Activated CD4-positive, alpha-beta T cell treated with anti-CD3 and anti-CD28 coated beads, Interleukin-2, amount 50 U/mL, for 1 hour (primary cell): ENCODE data around the gene STAM2.
A peak's percentile ranks its signal among the peaks of the same experiment; 100 is the strongest.
"Not testable (repeated sequence)": the region's sequence is repeated elsewhere in the genome, so short reads cannot be mapped to it uniquely, and the experiment has no call there.

Source experiments
- DNase-seq: peaks from one replicate; pipeline ENCODE4 v3.0.0-alpha.2; 2020

Gene STAM2

DNA sequence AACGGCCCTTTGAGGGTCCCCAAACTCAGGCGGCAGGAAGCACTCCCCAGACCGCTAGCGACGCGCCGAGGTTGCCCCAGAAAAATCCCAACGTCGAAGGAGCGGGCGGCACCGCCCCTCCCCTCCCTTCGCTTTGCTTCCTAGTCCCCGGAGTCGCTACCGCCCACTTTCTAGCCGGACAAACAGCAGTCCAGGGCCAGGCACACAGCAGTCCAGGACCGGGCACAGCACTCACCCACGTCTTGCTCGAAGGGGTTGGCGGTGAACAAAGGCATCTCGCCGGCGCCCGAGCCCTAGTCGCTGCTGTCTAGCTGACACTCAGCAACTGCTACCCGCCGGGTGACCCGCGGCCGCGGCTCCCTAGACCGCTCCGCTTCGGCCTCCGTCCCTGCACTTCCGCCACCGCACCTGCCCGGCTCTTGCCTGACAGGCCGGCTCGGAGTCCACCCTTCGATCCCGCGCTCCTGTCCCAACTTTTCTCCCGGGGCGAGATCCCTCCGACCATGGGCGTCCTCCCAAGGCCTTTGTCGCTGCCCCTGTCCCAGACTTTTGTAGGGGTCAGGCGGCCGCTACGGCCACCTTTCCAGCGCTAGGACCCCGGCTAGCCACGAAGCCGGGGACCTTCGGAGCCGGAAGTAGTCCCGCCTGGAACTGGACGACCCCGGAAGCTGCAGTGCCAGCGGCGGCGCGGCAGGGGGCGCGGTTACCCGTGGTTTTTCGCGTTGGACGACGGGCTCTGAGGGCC is at the start of gene STAM2:
Gene STAM2 (minus strand): TSS at position 396 of the 745 bp plus-strand sequence. CDS start 121 bp downstream, at position 275.
- DNase-seq, result peak; percentile 93

DNA sequence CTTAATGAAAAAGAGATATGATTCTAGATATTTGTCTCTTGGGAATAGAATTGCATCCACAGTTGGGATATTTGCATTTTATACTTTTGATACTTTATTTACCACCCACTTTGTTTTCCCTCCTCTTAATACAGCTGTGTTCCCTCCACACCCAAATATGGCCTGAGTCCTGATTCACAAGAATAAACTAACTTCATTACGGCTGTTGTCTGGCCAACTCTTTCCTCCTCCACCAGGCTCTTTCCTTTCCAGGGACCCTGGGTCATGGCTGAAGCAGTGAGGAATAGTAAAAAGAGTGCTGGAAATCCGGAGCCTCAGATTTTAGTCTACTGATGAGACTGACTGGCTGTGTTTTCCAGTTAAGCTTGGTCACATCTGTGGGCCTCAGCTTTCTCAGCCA is 48.4 kb upstream of the STAM2 start:
- no peak for DNase-seq

DNA sequence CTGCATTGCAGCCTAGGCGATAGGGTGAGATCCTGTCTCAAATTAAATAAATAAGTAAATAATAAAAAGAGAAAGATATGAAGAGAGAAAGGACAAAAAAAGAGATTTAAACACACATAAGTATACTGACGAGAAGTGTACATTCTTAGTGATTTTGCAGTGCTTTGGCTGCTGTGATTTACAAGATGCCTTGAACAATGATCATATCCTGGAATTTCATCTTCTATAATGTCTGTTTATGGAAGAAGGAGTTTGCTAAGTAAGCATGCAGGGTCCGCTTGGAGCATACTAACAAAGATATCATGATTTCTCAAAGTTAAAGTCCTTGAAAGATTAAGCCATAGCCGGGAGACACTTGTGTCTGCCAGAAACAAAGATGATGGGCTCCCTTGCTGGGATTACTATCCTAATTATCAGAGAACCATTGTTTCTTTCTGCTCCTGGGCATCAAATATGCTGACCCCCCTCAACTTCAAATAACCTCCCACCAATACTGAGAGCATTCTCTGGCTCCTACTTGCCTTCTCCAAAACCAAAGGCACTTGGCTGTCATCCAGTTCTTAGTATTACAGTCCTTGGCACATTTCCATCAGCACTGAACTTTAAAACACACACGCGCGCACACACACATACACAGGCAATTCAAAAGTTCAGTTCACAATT is 47.5 kb upstream of the STAM2 start:
- no peak for DNase-seq

DNA sequence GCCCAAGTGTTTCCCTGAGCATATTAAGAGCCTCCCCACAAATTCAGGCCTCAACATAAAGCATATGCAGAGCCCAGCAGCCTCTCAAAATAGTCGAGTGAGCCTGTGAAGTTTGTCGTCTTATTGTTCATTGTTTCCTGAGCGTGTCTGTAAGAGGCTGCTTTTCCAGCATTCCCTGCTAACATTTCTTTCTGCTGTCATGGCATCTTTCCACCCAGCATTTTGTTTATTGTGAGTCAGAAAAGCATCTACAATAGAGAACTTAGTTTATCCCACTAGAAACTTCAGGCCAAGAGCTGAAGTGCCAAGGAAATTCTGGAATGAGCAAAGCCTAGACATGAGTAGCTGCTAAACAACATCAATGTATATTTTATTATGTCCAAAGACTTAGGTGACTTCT is 46.3 kb upstream of the STAM2 start:
- no peak for DNase-seq

DNA sequence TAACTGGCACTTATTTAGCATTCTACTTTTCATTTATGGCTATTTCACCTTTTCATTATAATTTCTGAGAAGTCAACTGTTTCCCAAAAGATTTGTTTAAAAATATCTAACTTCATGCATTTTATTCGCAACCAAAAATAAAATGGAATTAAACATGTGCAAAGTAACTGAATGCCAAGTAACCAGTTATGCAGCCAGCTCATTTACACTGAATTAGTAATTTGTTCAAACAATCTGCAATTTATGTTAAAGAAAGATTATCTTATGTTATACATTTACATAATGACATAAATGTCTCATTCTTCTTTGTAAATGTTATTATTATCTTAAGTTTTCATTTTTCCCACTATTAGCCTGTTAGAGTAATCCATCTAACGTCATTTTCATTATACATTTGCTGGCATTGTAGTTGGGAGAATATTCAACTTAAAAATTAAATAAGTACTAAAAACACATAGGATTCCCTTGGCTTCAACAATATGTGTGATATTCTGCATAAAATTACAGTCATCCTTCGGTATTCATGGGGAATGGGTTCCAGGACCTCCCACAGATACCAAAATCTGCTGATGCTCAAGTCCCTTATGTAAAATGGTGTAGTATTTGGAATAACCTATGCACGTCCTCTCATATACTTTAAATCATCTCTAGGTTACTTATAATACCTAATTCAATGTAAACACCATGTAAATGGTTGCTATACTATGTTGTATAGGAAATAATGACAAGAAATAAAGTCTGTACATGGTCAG is 43.7 kb upstream of the STAM2 start:
- no peak for DNase-seq

DNA sequence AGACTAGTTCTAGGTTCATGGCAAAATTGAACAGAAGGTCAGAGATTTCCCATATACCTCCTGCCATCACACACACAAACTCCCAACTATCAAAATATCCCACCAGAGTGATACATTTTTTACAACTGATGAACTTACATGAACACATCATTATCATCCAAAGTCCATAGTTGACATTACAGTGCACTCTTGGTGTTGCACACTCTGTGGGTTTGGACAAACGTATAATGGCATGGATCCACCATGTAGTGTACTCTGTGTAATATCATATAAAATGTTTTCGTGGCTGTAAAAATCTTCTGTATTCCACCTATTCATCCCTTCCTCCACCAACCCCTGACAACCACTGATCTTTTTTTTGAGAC is 25.9 kb upstream of the STAM2 start:
- DNase-seq, result no peak

DNA sequence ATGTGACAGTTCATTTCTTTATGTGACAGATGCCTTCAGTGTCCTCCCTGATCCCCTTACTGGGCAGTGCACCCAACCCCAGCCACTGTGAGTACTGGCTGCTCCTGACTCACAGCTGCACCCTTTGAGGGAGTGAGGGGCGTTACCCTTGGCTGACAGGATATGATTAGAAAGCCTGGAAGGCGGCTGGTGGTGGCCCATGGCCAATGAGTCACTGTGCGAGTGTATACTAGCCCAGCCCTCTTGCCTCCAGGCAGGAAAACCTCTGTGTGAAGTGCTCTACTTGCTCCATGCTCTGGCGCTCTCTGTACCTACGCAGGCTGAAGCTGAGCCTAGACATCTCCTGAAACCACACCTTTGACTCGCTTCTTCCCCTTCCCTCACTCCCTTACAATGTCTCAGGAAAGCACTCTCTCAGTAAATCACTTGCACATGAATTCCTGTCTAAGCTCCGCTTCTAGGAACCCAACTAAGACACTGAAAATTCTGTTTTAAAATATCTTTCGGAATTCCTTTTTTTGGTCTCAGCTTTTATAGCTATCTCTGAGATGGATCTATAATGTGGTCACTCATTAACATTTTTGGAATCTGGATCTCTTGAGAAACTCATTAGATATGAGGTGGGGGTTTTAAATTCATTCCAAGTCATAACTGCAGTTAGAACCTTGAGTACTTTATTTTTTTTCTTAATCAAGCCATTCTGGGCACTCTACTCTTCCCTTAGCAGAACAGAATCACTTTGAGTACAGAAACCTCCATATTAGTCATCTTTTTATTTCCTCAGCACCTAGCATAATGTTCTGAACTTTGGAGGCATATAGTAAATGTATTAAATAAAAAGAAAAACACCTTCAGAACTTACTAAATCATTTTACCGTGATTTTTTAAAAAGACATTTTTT is 25.3 kb upstream of the STAM2 start:
- no peak for DNase-seq

DNA sequence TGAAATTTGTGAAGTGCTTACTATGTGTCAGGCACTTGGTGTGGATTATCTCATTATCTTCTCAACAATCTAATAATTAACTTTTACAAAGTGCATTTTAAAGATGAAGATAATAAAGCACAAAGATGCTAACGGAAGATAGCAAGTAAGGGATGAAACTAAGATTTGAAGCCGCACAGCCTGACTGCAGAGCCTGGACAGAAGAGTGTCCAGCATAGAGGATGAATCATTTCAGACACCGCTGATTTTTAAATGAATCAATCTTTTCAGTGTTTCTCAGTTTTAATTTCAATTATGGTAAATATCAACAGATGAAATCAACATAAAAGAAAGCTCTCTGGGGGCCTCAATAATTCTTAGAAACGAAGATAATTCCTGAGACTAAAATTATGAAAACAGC is 24.5 kb upstream of the STAM2 start:
- no peak for DNase-seq

DNA sequence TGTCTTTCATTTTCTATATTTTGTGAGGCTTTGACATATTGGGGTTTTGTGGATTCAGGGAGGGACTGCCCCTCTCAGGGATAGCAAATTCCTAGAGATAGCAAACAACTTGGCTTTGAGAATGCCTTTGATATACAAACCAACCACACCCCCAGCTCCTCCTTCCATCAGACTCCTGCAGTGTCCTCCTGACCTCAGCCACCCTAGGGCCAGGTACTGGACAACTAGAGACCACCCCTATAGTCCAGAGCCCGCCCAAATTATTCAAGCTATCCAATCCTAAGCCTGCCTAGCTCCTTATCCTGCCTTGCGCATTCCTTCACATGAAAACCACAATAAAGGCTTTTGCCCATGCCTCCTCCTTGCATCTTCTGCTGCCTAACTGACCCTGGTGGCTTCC is 22.9 kb upstream of the STAM2 start:
- no peak for DNase-seq

DNA sequence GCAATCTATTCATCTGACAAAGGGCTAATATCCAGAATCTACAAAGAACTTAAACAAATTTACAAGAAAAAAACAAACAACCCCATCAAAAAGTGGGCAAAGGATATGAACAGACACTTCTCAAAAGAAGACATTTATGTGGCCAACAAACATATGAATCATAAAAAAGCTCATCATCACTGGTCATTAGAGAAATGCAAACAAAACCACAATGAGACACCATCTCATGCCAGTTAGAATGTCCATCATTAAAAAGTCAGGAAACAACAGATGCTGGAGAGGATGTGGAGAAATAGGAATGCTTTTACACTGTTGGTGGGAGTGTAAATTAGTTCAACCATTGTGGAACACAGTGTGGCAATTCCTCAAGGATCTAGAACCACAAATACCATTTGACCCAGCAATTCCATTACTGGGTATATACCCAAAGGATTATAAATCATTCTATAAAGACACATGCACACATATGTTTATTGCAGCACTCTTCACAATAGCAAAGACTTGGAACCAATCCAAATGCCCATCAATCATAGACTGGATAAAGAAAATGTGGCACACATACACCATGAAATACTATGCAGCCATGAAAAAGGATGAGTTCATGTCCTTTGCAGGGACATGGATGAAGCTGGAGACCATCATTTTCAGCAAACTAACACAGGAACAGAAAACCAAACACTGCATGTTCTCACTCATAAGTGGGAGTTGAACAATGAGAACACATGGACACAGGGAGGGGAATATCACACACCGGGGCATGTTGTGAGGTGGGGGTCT is 22.1 kb upstream of the STAM2 start:
- not testable (repeated sequence) for DNase-seq

DNA sequence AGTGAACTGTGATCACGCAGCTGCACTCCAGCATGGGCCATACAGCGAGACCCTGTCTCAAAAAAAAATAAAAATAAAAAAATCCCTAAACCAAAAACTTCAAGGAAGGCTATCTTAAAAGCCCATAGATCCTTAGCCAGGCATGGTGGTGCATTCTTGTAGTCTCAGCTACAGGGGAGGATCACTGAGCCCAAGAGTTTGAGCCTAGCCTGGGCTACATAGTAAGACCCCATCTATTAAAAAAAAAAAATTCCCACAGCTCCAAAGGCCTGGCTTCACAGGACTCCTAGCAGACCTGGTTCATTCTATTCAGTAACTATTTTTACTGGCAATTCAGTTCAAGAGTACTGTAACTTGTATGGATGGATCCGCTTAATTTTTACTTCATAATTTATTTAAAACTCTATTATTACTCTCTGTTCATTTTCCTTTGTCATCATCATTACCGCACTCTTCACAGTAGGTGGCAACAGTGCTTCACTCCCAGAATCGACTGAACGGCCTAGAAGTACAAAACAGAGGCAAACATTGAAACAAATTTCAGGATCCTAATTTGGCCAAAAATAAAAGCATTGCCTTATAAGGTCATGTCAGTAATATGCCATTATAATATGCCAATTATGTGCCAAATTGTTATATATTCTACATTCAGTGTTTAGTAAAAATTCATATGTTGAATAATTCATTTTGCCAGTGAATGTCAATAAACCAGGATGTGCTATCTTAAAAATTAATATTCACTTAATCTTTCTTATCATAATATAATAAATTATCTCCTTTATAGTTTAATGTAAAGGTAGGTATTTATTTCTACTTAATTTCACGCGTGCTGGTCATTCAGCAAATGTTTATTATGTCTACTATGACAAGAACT is 14.3 kb upstream of the STAM2 start:
- no peak for DNase-seq

DNA sequence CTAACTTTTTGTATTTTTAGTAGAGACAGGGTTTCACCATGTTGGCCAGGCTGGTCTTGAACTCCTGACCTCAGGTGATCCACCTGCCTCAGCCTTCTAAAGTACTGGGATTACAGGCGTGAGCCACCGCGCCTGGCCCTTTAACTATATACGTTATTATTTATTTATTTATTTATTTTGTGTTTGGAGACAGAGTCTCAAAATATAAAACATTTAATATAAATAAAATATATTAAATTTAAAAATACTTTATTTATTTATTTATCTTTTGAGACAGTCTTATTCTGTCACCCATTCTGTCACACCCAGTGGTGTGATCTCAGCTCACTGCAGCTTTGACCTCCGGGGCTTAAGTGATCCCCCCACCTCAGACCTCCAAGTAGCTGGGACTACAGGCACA is 11.2 kb upstream of the STAM2 start:
- DNase-seq, result not testable (repeated sequence)

DNA sequence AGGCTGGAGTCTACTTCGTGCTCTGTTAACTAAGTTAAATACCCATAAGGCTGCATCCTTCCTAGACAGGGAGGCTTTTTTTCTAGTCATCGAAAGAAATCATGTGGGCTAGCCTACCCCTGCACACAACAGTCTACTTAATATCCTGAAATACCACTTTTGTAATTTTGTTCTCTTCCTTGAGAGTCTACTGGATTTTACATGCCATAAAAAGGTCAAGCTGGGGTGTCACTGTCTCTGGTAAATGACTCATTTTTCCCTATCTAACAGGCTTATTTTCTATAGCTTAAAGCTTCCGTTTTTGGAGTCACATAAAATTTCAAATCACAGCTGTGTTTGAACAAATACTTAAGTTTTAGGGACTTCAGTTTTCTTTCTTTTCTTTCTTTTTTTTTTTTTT is 10.7 kb upstream of the STAM2 start:
- DNase-seq, result no peak

DNA sequence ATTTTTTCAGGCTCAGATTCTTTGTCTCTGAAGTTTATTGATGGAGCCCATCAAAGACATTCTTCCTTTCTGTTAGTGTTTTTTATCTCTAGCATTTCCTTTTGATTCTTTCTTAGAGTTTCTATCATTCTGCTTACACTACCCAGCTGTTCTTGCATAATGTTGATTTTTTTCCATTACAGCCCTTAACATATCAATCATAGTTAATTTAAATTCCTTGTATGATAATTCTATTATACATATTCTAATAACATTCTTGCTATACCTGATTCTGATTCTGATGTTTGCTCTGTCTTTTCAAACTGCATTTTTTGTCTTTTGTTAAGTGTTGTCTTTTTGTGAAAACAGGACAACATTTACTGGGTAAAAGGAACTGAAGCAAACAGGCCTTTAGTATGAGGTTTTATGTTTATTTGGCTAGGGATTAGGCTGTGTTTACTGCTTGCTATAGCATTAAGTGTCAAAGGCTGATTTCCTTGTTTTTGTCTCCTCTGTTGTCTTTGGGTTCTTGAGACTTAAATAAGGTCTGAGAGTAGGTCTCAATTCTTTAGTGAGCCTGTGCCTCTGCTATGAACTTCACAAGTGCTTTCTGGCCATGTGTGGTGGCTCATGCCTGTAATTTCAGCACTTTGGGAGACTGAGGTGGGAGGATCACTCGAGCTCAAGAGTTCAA is 8.0 kb upstream of the STAM2 start:
- DNase-seq, result no peak

DNA sequence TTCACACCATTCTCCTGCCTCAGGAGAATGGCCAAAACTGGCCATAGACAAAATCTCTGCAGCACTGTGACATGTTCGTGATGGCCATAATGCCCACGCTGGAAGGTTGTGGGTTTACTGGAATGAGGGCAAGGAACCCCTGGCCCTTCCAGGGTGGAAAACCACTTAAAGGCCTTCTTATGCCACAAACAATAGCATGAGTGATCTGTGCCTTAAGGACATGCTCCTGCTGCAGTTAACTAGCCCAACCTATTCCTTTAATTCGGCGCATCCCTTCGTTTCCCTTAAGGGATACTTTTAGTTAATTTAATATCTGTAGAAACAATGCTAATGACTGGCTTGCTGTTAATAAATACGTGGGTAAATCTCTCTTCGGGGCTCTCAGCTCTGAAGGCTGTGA is 2.1 kb upstream of the STAM2 start:
- DNase-seq, result not testable (repeated sequence)

DNA sequence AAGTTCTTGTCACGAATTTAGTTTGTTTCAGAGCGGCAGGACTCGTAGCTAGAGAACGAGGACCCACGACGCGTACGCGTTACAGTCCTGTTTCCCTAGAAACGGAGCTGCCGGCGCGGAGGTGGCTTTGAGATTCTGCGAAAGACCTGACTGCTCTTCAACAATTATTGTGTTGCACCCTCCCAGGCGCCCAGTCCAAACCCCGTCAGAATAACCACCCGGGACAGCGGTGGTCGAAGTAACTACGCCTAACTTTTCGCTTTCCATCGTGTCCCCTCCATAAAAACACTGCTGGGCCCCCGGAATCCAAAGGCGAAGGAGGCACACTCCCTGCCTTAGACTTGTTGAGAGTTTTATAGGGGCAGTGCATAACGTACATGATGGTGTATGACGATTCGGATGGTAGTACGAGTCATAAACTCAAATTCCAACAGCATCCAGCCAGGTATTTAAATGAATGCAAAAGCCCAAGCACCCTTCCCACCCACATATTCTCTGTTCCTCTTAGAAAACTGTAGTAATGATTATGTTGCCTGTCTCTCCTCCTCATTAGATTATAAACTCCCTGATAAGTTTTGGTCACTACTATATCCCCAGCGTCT is 651 bp upstream of the STAM2 start:
- DNase-seq, result no peak

DNA sequence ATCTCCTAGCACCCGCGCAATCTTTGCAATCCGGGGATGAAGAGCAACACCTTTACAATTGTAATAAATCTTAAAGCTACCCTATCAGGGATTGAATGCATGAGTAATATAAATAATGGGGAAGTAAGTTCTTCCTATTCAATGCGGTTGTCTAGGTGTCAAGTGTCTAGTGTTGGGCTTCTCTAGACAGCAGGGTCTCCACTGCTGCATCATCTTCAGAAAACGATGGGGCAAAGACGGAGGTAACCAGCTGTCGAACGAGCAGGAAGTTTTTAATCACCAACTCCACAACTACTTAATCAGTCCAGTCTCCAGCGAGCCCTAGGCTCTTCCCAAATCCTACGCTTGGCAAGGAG is 573 bp downstream of the STAM2 start:
- DNase-seq, result no peak

DNA sequence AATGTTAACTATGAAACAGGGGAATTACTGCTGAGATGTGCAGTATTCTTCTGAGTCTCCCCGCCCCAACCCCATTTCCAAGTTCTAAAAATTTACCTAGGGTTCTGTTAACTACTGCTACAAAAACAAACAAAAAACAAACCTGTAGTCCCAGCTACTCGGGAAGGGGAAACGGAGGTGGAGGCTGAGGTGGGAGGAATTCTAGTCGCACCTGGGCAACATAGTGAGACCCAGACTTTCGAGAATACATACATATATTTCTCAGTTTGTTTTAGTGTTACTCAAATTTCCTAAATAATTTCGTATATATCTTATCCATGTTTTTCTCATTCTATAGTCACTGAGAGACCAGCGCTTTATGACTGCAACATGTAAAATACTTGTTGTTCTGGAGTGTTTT is 989 bp downstream of the STAM2 start:
- no peak for DNase-seq

DNA sequence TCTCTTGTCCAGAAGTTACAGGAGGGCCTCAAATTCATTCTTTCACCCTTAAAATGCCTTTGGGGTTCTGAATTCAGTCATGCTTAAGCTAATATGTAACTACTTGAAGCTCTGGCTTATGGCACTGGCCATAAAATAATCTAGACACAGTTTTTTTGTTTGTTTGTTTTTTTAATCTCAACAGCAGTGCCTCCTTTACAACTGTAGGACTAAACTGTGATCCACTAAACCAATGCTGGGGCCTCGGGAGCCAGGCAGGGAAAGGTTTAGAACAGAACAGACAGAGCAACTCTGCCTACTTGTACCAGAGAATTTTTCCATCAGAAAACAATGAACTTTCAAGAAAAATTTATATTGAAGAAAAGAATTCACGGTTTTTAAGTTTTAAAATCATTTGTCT is 1.7 kb downstream of the STAM2 start:
- no peak for DNase-seq

DNA sequence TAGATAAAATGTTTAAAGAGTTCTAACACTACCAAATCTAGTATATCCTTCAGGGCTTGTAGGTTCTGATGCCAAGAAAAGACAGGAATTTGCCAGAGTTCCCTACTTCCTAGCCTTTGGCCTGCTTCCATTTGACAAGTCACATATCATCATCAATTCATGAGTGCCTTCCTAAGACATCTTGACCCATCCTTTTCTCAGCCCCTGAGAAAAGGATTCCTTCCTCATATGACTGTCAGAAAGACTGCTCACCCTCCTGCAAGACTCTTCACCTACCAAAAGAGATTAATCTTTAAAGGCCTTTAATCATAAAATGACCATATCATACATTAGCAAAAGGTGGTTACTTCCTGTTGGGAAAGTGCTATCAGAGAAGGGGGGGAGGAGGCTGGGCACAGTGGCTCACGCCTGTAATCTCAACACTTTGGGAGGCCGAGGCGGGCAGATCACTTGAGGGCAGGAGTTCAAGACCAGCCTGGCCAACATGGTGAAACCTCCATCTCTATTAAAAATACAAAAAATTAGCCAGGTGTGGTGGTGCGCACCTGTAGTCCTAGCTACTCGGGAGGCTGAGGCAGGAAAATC is 3.3 kb downstream of the STAM2 start:
- not testable (repeated sequence) for DNase-seq
